Measurements from ENCODE around the gene OPRL1.

DNA sequence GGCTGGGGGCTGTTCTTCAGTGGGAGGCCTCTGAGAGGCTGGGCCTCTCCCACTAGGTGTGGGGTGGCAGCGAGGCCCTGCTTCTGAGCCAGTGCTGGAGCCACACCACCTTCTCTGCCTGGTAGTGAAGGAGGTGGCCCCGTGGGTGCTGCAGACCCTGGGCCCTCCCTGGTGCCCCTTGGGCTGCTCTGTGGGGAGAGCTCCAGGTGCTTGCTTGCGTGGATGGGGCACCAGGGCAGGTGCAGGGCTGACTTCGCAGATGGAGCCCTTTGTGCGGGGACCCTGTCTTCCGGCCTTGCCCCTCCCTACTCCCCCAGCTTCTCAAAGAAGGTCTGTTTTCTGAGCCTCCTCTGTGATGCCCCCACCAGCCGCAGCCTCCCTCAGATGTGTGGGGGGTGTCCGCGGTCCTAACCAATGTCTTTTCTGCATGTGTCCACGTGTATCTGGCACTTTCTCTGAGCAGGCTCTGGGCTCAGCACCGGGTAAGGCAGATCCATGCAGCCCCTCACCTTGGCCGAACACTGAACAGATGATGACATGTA, 67.1 kb downstream of the OPRL1 start:
- TF ChIP-seq RFX5 (IDR thresholded peaks at IDR 0.05; ENCODE audit: borderline replicate concordance, low read depth, low read length) (no peak), CEBPB (IDR thresholded peaks at IDR 0.05; ENCODE audit: low read depth, low read length) (no peak), POLR2A (IDR thresholded peaks at IDR 0.05; ENCODE audit: control extremely low read depth in 1 of 2, low read depth in 2 of 2, low read length in 2 of 2) (no peak), ATF3 (IDR thresholded peaks at IDR 0.05; ENCODE audit: insufficient read depth, low read depth, low read length) (no peak), CTCF (IDR thresholded peaks at IDR 0.05; ENCODE audit: control extremely low read depth in 1 of 3, insufficient read depth in 1 of 3, low read depth in 1 of 3, low read length in 3 of 3) (no peak), RXRA (IDR thresholded peaks at IDR 0.05; ENCODE audit: insufficient read depth, low read depth, low read length) (no peak), GABPA (IDR thresholded peaks at IDR 0.05; ENCODE audit: borderline replicate concordance, insufficient read depth, low read length) (no peak), EP300 (IDR thresholded peaks at IDR 0.05; ENCODE audit: borderline replicate concordance in 1 of 2, low read depth in 2 of 2, low read length in 2 of 2) (no peak), TAF1 (IDR thresholded peaks at IDR 0.05; ENCODE audit: low read depth, low read length) (no peak), RAD21 (IDR thresholded peaks at IDR 0.05 in 1 of 2, conservative IDR thresholded peaks at IDR 0.05 in 1 of 2; ENCODE audit: low read depth in 2 of 2, low read length in 2 of 2) (no peak), SP2 (IDR thresholded peaks at IDR 0.05; ENCODE audit: low read length) (no peak), SRF (IDR thresholded peaks at IDR 0.05; ENCODE audit: low read depth, low read length) (no peak), EZH2 (IDR thresholded peaks at IDR 0.05; ENCODE audit: low read depth, low read length, severe bottlenecking) (no peak)
